Measurements from ENCODE around the gene AIG1.
"Not testable (repeated sequence)": the region's sequence is repeated elsewhere in the genome, so short reads cannot be mapped to it uniquely, and the experiment has no call there.

AIG1 gene

GRCh38 chr6:143294265-143294860 is 233.7 kb downstream of the AIG1 start:
- DNase-seq (ENCODE audit: extremely low read depth, low read depth) = no peak
- H3K4me3 ChIP-seq (replicated peaks; ENCODE audit: low read depth, low read length) = no peak overlapping the region
- no peak for TF ChIP-seq CTCF (IDR thresholded peaks at IDR 0.05; ENCODE audit: low read depth, low read length, missing control alignments)

- no peak for TF ChIP-seq CTCF (IDR thresholded peaks at IDR 0.05; ENCODE audit: low read depth, low read length, missing control alignments)
- H3K4me3 ChIP-seq (replicated peaks; ENCODE audit: low read depth, low read length) = no peak overlapping the region
- DNase-seq (ENCODE audit: extremely low read depth, low read depth) = no peak
These were observed 235.2 kb downstream of the AIG1 start for GRCh38 chr6:143295932-143296331.

DNA sequence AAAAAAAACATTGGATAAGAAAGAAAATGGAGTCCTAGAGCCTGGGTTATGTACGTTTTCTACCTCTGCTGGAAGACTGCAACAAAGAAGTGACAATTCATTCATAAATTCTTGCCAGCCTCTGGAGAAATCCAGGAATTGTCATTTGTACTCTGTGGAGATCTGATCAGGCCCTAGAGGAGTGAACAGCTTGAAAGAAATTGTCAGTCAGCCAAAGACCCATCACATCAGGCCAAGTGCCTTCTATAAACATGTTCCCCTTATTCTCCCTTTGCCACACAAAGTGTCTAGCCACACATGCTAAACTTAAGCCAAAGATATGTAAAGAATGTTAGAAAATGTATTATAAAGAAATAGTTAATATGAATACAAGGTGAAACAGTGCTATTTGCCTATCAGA is 237.4 kb downstream of the AIG1 start:
- no peak for DNase-seq (ENCODE audit: extremely low read depth, low read depth)
- TF ChIP-seq CTCF (IDR thresholded peaks at IDR 0.05; ENCODE audit: low read depth, low read length, missing control alignments) = no peak
- H3K4me3 ChIP-seq (replicated peaks; ENCODE audit: low read depth, low read length) = no peak overlapping the region

- no peak overlapping the region for H3K4me3 ChIP-seq (replicated peaks; ENCODE audit: low read depth, low read length)
- DNase-seq (ENCODE audit: extremely low read depth, low read depth) = no peak
- TF ChIP-seq CTCF (IDR thresholded peaks at IDR 0.05; ENCODE audit: low read depth, low read length, missing control alignments) = no peak
These were observed 238.8 kb downstream of the AIG1 start for GRCh38 chr6:143299253-143300166.

- H3K4me3 ChIP-seq (replicated peaks; ENCODE audit: low read depth, low read length) = no peak overlapping the region
- no peak for DNase-seq (ENCODE audit: extremely low read depth, low read depth)
- no peak for TF ChIP-seq CTCF (IDR thresholded peaks at IDR 0.05; ENCODE audit: low read depth, low read length, missing control alignments)
These were observed 240.5 kb downstream of the AIG1 start for GRCh38 chr6:143301188-143301587.

- H3K4me3 ChIP-seq (replicated peaks; ENCODE audit: low read depth, low read length); DNase-seq (ENCODE audit: extremely low read depth, low read depth): not testable (repeated sequence)
These were observed 247.1 kb downstream of the AIG1 start for GRCh38 chr6:143307760-143308159.

- no peak for DNase-seq (ENCODE audit: extremely low read depth, low read depth)
- H3K4me3 ChIP-seq (replicated peaks; ENCODE audit: low read depth, low read length) = no peak overlapping the region
- TF ChIP-seq CTCF (IDR thresholded peaks at IDR 0.05; ENCODE audit: low read depth, low read length, missing control alignments) = no peak
These were observed 252.5 kb downstream of the AIG1 start for GRCh38 chr6:143313163-143313562.

Measured in HFF-Myc (cell line).